OCI-LY3 (cell line): ENCODE data around the gene DYNC1H1.
A peak's percentile ranks its signal among the peaks of the same experiment; 100 is the strongest.

Experiments
- H2AFZ ChIP-seq: fragments of 200-600, 300-600 bp; shearing (Covaris generic); 2 replicates; pipeline ENCODE4 v1.6.0; 2014; ENCODE audit warnings: antibody characterized with exemption, low read depth, low read length
- H3K27ac ChIP-seq: fragments of 200-600, 300-600 bp; sonication (generic); 2 replicates; pipeline ENCODE4 v1.5.1; 2014; ENCODE audit warnings: mild to moderate bottlenecking, low read length, moderate library complexity, mixed read lengths
- H3K27me3 ChIP-seq: fragments of 200-600, 300-600 bp; sonication (generic); 2 replicates; pipeline ENCODE4 v1.6.1; 2014; ENCODE audit warnings: low read depth, low read length, mixed read lengths
- H3K36me3 ChIP-seq: fragments of 200-600, 300-600 bp; sonication (generic); replicated peaks from 2 replicates; pipeline ENCODE3; 2014; ENCODE audit warnings: low read depth, low read length, mixed read lengths
- H3K4me1 ChIP-seq: fragments of 300-600, 200-600 bp; sonication (generic); 2 replicates; pipeline ENCODE4 v1.6.1; 2014; ENCODE audit warnings: low read length, mixed read lengths
- H3K4me2 ChIP-seq: fragments of 200-600, 300-600 bp; sonication (generic); 2 replicates; pipeline ENCODE4 v1.6.1; 2014; ENCODE audit warnings: low read length, mixed read lengths
- H3K4me3 ChIP-seq: fragments of 300-600, 200-600 bp; sonication (generic); 2 replicates; pipeline ENCODE4 v1.5.1; 2014; ENCODE audit warnings: antibody characterized with exemption, mild to moderate bottlenecking, low read length, moderate library complexity
- H3K79me2 ChIP-seq: fragments of 300-600, 200-600 bp; shearing (Covaris generic); 2 replicates; pipeline ENCODE4 v1.6.1; 2014; ENCODE audit warnings: mild to moderate bottlenecking, low read length, mixed read lengths
- H3K9ac ChIP-seq: fragments of 300-600, 200-600 bp; shearing (Covaris generic); 2 replicates; pipeline ENCODE4 v1.6.0; 2014; ENCODE audit warnings: mild to moderate bottlenecking, low read length, moderate library complexity
- H3K9me3 ChIP-seq: fragments of 200-600, 300-600 bp; shearing (Covaris generic); 2 replicates; pipeline ENCODE4 v1.6.1; 2014; ENCODE audit warnings: low read length, mixed read lengths; ENCODE audit not compliant: insufficient read depth
- H4K20me1 ChIP-seq: fragments of 200-600, 300-600 bp; sonication (generic); 2 replicates; pipeline ENCODE4 v1.6.1; 2016; ENCODE audit warnings: low read length, mixed read lengths; ENCODE audit not compliant: insufficient read depth
- EZH2phosphoT487 ChIP-seq: fragments of 200-600 bp; shearing (Covaris generic); IDR thresholded peaks from 2 replicates; pipeline ENCODE4 v1.6.1; 2018; ENCODE audit warnings: antibody characterized with exemption, mixed run types, low read depth
- TF ChIP-seq, protein P1 (sequence below): fragments of 200-600, 300-600 bp; sonication (generic); IDR thresholded peaks from 2 replicates; pipeline ENCODE4 v1.5.1; 2014; ENCODE audit warnings: antibody characterized with exemption, low read length, low read depth

DYNC1H1 gene

GRCh38 chr14:101950100-101950499 lies 14.3 kb upstream of the DYNC1H1 start:
- Histone ChIP-seq H3K4me3 (no peak overlapping the region), H3K9me3 (no peaks in the 10 kb centered on the region), H3K36me3 (no peaks in the 10 kb centered on the region), H3K27ac (no peak overlapping the region), H3K4me1 (peaks cover 6% of the 10 kb centered on the region; the same call in 1 of the 2 replicates), H3K79me2 (peaks cover 14% of the 10 kb centered on the region), H3K4me2 (no peak overlapping the region), H3K27me3 (peaks cover 2% of the 10 kb centered on the region; the same call in 1 of the 2 replicates), H3K9ac (no peak overlapping the region), H2AFZ (no peak overlapping the region), H4K20me1 (no peaks in the 10 kb centered on the region)
- no peak for TF ChIP-seq EZH2phosphoT487
- TF ChIP-seq, protein P1, sequence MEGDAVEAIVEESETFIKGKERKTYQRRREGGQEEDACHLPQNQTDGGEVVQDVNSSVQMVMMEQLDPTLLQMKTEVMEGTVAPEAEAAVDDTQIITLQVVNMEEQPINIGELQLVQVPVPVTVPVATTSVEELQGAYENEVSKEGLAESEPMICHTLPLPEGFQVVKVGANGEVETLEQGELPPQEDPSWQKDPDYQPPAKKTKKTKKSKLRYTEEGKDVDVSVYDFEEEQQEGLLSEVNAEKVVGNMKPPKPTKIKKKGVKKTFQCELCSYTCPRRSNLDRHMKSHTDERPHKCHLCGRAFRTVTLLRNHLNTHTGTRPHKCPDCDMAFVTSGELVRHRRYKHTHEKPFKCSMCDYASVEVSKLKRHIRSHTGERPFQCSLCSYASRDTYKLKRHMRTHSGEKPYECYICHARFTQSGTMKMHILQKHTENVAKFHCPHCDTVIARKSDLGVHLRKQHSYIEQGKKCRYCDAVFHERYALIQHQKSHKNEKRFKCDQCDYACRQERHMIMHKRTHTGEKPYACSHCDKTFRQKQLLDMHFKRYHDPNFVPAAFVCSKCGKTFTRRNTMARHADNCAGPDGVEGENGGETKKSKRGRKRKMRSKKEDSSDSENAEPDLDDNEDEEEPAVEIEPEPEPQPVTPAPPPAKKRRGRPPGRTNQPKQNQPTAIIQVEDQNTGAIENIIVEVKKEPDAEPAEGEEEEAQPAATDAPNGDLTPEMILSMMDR: peak; percentile 25

DNA sequence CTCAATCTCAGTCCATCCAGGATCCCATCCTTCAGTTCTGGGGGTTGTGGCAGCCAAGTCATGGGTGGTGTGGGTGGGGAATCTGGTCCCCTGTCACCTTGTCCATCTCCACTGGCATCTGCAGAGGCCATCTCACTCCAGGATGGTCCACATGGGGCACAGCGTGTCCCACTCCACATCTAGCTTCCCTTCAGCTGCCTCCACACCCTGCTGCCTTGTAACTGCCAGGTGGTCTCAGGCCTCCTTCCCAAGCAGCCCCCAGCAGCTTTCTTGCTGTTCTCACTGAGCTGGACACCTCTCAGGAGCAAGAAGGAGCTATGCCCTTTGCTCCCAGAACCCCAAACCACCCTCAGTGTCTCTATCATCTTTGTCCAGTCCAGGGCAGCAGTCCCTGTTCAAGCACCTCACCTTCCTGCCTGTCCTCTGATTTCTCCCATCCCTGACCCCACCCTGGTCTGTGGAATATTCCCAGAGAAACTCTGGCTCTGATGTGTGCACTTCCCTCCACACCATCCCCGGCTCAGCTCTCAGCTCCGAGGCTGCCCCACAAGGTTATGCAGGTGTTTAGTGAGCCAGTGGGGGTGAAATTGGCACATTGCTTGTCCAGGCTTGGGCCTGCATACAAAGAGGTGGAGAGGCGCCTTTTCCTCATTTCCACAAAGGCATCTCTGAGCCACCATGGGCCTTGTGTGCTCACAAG lies 13.7 kb upstream of the DYNC1H1 start:
- Histone ChIP-seq H3K36me3 (no peaks in the 10 kb centered on the region), H3K4me2 (no peak overlapping the region), H3K79me2 (peaks cover 14% of the 10 kb centered on the region), H4K20me1 (no peaks in the 10 kb centered on the region), H3K4me3 (no peak overlapping the region), H3K9me3 (no peaks in the 10 kb centered on the region), H2AFZ (no peak overlapping the region), H3K27ac (no peak overlapping the region), H3K4me1 (peaks cover 6% of the 10 kb centered on the region; the same call in 1 of the 2 replicates), H3K27me3 (no peaks in the 10 kb centered on the region), H3K9ac (no peak overlapping the region)
- TF ChIP-seq EZH2phosphoT487: no peak
- TF ChIP-seq, protein P1: no peak

GRCh38 chr14:101953151-101953550 lies 11.2 kb upstream of the DYNC1H1 start:
- Histone ChIP-seq H4K20me1 (no peaks in the 10 kb centered on the region), H3K27ac (no peak overlapping the region), H3K9me3 (no peaks in the 10 kb centered on the region), H3K4me1 (peaks cover 6% of the 10 kb centered on the region; the same call in 1 of the 2 replicates), H2AFZ (no peak overlapping the region), H3K4me3 (no peak overlapping the region), H3K4me2 (no peak overlapping the region), H3K27me3 (no peaks in the 10 kb centered on the region), H3K79me2 (peaks cover 12% of the 10 kb centered on the region), H3K9ac (no peak overlapping the region), H3K36me3 (no peaks in the 10 kb centered on the region)
- no peak for TF ChIP-seq EZH2phosphoT487
- TF ChIP-seq, protein P1: no peak

DNA sequence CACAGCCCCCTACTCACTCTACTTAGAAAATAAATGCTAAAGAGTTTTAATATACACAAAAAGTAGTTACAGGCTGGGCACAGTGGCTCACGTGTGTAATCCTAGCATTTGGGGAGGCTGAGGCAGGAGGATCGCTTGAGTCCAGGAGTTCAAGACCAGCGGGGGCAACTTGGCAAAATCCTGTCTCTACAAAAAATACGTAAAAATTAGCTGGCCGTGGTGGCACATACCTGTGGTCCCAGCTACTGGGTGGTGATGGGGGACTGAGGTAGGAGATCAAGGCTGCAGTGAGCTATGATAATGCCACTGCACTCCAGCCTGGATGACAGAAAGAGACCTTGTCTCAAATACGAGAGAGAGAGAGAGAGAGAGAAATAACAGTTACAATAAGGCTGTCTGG lies 9.9 kb upstream of the DYNC1H1 start:
- H3K36me3 ChIP-seq: no peaks in the 10 kb centered on the region
- TF ChIP-seq, protein P1: no peak
- TF ChIP-seq EZH2phosphoT487: no peak
- no peaks in the 10 kb centered on the region for H3K9me3 ChIP-seq
- H3K4me1 ChIP-seq: peaks cover under 1% of the 10 kb centered on the region; the same call in 1 of the 2 replicates
- peaks cover under 1% of the 10 kb centered on the region for H3K79me2 ChIP-seq
- H3K27me3 ChIP-seq: no peaks in the 10 kb centered on the region
- H2AFZ ChIP-seq: no peak overlapping the region
- H4K20me1 ChIP-seq: no peaks in the 10 kb centered on the region
- H3K4me3 ChIP-seq: no peak overlapping the region
- H3K9ac ChIP-seq: no peak overlapping the region
- H3K27ac ChIP-seq: no peak overlapping the region
- H3K4me2 ChIP-seq: no peak overlapping the region
